T-helper 9 cell (primary cell): ENCODE results near the gene NCR1.
"Not testable (repeated sequence)": the region's sequence is repeated elsewhere in the genome, so short reads cannot be mapped to it uniquely, and the experiment has no call there.

Source experiments
- DNase-seq: peaks from one replicate; pipeline ENCODE4 v3.0.0-alpha.2; 2020

Gene NCR1

GRCh38 chr19:54916822-54917221, 10.9 kb downstream of the NCR1 start:
- DNase-seq, result no peak

DNA sequence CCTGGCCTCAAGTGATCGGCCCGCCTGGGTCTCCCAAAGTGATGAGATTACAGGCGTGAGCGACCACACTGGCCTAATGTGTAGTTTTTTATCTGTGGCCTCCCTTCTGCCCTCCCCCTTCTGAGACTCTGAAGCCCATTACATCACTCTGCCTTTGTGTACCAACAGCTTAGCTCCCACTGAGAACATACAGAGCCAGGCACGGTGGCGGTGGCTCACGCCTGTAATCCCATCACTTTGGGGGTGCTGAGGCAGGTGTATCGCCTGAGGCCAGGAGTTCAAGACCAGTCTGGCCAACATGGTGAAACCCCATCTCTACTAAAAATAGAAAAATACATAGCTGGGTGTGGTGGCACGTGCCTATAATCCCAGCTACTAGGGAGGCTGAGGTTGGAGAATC, 12.6 kb downstream of the NCR1 start:
- DNase-seq, result no peak

GRCh38 chr19:54919646-54920563, 14.0 kb downstream of the NCR1 start:
- DNase-seq, result not testable (repeated sequence)

- DNase-seq, result no peak
Observed at GRCh38 chr19:54921082-54921481, 15.1 kb downstream of the NCR1 start.

DNA sequence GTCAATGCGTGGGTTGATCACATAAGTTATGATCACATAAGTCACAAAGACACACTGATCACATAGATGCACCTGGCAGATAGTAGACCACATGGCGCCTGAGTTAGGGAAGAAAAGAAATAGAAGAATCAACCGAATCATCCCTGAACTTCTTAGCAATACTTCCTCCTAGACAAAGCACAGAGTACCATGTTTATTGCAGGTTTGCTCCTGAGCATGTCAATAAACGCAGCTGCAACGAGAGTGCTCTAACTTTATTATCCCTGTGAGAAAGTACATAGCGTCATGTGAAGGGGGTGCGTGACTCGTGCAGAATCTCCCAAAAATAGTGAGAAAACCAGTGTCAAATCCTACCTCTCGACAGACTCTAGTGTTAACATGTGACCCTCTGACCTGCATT, 17.3 kb downstream of the NCR1 start:
- no peak for DNase-seq

- DNase-seq, result no peak
Observed at GRCh38 chr19:54928299-54928698, 22.4 kb downstream of the NCR1 start.

DNA sequence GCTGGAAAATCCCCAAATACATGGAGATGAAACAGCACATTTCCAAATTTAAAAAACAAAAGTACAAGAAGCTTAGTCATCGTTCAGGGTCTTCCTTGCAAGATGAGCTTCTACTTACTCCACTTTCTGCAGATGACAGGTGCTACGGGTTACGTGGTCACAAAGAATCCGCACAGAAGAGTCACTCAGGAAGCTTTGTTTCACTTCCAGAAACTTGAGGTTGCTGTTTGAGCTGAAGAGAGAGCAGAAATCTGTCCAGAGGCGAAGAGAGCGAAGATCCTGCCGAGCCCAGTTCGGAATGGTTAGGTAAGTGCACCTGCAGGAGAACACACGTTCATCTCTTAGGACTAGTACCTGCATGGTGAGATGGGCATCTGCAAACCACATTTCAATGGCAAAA, 32.0 kb downstream of the NCR1 start:
- DNase-seq, result no peak

- DNase-seq, result no peak
Observed at GRCh38 chr19:54938906-54939305, 33.0 kb downstream of the NCR1 start.

DNA sequence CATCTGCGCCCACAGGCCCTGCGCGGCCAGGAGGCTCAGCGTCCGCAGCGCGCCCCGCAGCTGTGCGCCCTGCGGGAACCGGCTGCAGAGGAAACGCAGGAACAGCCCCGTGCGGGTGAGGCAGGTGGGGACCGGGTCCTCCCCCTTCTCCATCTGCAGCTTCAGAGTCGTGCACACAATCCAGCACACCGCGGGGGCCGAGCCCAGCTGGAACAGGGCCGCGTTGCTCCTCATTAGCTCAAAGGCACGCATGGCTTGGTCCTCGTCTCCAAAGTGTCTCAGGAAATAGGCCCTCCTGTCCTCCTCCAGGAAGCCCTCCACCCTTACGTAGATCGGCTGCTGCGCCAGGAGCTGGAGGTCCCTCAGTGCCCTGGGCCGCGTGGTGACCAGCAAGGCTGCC, 33.6 kb downstream of the NCR1 start:
- not testable (repeated sequence) for DNase-seq

DNA sequence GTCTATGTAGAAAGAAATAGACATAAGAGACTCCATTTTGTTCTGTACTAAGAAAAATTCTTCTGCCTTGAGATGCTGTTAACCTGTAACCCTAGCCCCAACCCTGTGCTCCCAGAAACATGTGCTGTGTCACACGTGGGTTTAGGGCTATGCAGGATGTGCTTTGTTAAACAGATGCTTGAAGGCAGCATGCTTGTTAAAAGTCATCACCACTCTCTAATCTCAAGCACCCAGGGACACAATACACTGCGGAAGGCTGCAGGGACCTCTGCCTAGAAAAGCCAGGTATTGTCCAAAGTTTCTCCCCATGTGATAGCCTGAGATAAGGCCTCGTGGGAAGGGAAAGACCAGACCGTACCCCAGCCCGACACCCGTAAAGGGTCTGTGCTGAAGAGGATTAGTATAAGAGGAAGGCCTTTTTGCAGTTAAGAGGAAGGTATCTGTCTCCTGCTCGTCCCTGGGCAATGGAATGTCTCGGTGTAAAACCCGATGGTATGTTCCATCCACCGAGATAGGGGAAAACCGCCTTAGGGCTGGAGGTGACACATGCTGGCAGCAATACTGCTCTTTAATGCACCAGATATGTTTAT, 37.9 kb downstream of the NCR1 start:
- not testable (repeated sequence) for DNase-seq

DNA sequence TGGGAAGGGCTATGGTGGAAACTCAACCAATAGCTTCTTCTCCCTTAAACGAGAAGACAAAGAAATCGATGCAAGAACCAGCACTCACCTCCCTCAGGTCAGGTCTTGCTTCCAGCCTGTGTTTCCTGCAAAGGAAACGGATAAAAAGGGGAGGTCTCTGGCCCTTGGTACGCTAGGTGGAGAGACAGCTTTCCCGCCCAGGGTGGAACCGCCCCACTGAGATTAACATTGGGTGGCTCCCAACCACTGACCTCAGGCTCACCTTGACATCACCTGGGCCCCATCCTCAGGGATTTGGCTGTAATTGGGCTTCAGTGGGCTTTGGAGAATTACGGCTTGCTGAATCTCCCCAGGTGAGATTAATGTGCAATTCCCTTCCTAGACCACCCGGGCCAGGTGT, 41.4 kb downstream of the NCR1 start, which contains the start of gene NLRP7:
TSS of gene NLRP7 (minus strand) at position 150 of the 400 bp plus-strand sequence.
- no peak for DNase-seq

DNA sequence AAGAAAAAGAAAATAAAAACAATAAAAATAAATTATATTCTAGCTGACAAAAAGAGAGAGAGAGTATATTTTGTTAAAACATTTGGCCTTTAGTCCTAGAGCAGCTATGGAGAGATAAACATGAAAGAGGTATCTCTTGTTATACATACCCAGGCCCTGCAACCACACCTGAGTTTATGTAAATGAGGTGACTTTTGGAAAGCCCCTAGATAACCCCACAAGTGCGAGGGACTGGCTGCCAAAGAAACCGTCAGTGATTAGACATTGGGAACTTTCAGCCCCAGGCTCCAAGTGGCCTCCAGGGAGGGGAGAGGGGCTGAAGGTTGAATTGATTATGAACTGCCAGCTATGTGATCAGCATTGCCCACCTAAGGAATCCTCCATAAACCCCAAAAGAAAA, 43.5 kb downstream of the NCR1 start:
- DNase-seq, result no peak

DNA sequence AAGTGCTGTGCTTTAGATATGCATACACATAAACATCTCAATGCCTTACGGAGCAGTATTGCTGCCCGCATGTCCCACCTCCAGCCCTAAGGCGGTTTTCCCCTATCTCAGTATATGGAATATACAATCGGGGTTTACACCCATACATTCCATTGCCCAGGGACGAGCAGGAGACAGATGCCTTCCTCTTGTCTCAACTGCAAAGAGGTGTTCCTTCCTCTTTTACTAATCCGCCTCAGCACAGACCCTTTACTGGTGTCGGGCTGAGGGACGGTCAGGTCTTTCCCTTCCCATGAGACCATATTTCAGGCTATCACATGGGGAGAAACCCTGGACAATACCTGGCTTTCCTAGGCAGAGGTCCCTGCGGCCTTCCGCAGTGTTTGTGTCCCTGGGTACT, 44.6 kb downstream of the NCR1 start:
- not testable (repeated sequence) for DNase-seq

GRCh38 chr19:54952591-54953344, 46.8 kb downstream of the NCR1 start:
- no peak for DNase-seq

DNA sequence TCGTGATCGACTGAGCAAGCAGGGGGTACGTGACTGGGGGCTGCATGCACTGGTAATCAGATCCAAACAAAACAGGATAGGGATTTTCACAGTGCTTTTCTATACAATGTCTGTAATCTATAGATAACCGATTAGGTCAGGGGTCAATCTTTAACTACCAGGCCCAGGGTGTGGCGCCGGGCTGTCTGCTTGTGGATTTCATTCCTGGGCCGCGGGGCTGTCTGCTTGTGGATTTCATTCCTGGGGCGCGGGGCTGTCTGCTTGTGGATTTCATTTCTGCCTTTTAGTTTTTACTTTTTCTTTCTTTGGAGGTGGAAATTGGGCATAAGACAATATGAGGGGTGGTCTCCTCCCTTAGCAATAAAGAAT, 47.4 kb downstream of the NCR1 start:
- not testable (repeated sequence) for DNase-seq

GRCh38 chr19:54955376-54955775, 49.4 kb downstream of the NCR1 start:
- no peak for DNase-seq

GRCh38 chr19:54959840-54960239, 53.9 kb downstream of the NCR1 start:
- DNase-seq, result no peak
